Measurements from ENCODE around the gene RCOR1.
"Not testable (repeated sequence)": the region's sequence is repeated elsewhere in the genome, so short reads cannot be mapped to it uniquely, and the experiment has no call there.

RCOR1 gene

DNA sequence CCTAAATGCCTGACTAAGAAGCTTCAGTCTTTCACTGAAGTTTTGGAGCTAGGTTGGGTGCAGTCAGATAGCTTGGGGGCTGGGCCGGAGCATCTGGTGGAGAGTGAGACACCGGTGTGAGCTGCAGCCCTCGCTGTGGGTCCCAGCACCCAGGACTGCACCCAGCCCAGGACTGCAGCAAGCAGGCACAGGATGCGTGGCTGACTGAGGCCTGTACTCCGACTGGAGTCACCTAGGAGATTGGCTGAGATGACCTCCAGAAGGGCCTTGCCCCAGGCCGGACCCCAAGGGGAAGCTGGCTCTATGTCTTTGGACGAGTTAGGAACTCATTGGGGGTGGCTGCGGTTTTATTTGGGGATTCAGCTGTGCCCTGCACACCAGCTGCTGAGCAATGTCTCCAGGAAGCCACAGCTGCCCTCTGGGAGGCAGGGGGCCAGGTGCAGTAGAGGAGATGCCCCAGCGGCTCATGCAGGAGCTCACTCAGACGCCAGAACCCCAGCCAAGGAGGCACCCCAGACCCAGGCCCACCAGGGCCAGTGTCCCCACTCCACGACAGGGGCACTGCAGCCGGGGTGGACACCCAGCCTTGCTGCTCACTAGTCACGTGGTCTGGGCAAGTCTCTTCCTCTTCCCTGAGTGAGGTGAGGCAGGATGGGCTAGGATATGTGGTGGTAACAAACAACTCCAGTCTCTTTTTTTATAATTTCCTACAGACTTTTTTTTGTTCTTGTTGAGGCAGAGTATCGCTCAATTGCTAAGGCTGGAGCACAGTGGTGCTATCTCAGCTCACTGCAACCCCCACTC lies 31.8 kb upstream of the RCOR1 start:
- H3K27me3 Mint-ChIP-seq = no peaks in the 10 kb centered on the region
- peaks cover 5% of the 10 kb centered on the region for H3K4me1 Mint-ChIP-seq (ENCODE audit: low read depth)
- H3K9me3 Mint-ChIP-seq = no peaks in the 10 kb centered on the region
- no peak overlapping the region for H3K27ac Mint-ChIP-seq
- no peaks in the 10 kb centered on the region for H3K36me3 Mint-ChIP-seq (ENCODE audit: low read depth)
- DNase-seq = no peak
- no peak overlapping the region for H3K4me3 Mint-ChIP-seq

DNA sequence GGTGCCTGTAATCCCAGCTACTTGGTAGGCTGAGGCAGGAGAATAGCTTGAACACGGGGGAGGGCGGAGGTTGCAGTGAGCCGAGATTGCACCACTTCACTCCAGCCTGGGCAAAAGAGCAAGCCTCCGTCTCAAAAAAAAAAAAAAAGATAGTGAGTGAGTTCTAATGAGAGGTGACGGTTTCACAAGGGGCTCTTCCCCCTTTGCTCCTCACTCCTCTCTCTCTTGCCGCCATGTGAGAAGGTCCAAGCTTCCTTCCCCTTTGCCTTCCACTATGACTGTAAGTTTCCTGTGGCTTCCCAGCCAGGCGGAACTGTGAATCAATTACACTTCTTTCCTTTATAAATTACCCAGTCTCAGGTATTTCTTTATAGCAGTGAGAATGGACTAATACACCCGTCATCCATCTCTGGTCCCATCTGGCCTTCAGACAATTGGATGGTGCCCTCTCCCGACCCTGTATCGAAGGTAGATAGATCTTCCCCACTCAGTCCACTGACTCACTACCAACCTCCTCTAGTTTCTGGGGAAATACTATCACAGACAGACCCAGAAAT lies 27.0 kb upstream of the RCOR1 start:
- no peak for DNase-seq
- Mint-ChIP-seq H3K36me3 (ENCODE audit: low read depth) (no peaks in the 10 kb centered on the region), H3K27ac (peak overlapping the region; percentile 33), H3K4me1 (ENCODE audit: low read depth) (peaks cover 20% of the 10 kb centered on the region), H3K4me3 (no peak overlapping the region), H3K9me3 (no peaks in the 10 kb centered on the region), H3K27me3 (no peaks in the 10 kb centered on the region)

DNA sequence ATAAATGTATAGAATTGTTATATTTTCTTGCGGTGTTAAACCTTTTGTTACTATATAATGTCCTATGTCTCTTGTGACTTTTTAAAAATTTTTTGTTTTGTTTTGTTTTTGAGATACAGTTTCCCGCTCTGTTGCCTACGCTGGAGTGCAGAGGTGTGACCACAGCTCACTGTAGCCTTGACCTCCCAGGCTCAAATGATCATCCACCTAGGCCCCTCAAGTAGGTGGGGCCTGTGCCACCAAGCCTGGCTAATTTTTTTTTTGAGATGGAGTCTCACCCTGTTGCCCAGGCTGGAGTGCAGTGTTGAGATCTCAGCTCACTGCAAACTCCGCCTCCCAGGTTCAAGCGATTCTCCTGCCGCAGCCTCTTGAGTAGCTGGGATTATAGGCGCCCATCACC lies 26.5 kb upstream of the RCOR1 start:
- no peak overlapping the region for H3K27ac Mint-ChIP-seq
- H3K36me3 Mint-ChIP-seq (ENCODE audit: low read depth) = no peaks in the 10 kb centered on the region
- no peak for DNase-seq
- H3K4me1 Mint-ChIP-seq (ENCODE audit: low read depth) = peaks cover 20% of the 10 kb centered on the region
- no peaks in the 10 kb centered on the region for H3K9me3 Mint-ChIP-seq
- no peak overlapping the region for H3K4me3 Mint-ChIP-seq
- H3K27me3 Mint-ChIP-seq = no peaks in the 10 kb centered on the region

DNA sequence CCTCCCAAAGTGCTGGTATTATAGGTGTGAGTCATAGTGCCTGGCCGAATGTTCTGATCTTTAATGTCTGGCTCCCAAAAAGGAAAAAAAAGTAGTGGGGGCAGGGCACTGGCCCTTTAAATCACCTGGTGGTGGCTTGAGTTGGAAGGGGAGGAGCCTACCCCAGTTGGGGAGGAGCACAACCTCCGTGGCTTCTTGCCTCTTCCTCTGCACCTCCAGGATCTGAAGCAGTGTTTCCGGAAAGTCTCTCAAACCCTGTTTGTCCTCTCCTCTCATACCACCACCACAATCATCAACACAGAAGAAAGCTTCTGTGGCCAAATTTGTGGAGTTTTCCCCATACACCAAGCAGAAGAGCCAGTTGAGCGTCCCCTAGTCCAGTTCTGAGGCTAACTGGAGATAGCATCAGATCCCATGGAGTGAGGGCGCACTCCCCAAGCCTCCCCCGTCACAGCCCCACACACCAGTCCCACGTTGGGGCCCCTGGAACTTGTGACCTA lies 24.3 kb upstream of the RCOR1 start:
- Mint-ChIP-seq H3K4me1 (ENCODE audit: low read depth) (peaks cover 20% of the 10 kb centered on the region), H3K27ac (peak overlapping the region; percentile 75), H3K4me3 (peak overlapping the region; percentile 56), H3K27me3 (no peaks in the 10 kb centered on the region), H3K9me3 (no peaks in the 10 kb centered on the region), H3K36me3 (ENCODE audit: low read depth) (no peaks in the 10 kb centered on the region)
- peak; percentile 69 for DNase-seq

DNA sequence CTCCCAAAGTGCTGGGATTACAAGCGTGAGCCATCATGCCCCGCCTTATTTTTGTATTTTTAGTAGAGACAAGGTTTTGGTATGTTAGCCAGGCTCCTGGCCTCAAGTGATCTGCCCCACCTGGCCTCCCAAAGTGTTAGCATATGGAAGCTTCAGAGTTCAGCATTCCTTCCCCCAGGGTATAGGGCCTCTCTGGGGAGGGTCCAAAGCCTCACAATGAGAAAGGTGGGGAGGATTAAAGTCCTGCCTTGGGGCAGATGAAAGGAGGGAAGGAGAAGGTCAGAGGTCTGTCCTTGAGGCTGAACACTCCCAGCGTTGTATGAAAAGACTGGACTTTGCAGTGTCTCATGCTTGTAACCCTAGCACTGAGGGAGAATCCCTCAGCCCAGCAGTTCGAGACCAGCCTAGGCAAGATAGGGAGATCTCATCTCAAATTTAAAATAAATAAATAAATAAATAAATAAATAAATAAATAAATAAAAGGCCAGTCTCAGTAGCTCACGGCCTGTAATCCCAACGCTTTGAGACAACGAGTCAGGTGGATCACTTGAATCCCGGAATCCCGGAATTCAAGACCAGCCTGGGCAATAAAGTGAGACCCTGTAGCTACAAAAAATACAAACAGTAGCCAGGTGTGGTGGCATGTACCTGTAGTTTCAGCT lies 22.0 kb upstream of the RCOR1 start:
- no peaks in the 10 kb centered on the region for H3K36me3 Mint-ChIP-seq (ENCODE audit: low read depth)
- H3K4me1 Mint-ChIP-seq (ENCODE audit: low read depth) = peaks cover 23% of the 10 kb centered on the region
- H3K27ac Mint-ChIP-seq = no peak overlapping the region
- no peak for DNase-seq
- H3K9me3 Mint-ChIP-seq = no peaks in the 10 kb centered on the region
- no peaks in the 10 kb centered on the region for H3K27me3 Mint-ChIP-seq
- no peak overlapping the region for H3K4me3 Mint-ChIP-seq

DNA sequence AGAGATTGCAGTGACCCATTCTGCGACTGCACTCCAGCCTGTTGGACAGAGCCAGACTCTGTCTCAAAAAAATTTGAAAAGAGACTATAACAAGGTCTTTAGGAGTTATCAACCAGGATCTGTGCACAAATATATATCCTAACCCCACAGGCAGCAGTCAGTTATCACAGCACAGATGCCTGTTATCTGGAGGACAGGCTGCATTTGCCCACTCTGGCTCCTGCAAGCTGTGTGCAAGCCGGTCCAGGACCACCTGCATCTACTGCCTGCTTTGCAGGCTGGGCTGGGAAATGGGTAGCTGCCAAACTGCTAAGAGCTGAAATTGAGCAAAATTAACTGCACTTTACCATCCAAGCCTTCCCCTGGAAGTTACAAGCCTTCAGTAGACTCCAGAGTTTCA lies 21.4 kb upstream of the RCOR1 start:
- no peak for DNase-seq
- Mint-ChIP-seq H3K9me3 (no peaks in the 10 kb centered on the region), H3K4me1 (ENCODE audit: low read depth) (peaks cover 20% of the 10 kb centered on the region), H3K4me3 (no peak overlapping the region), H3K27me3 (no peaks in the 10 kb centered on the region), H3K27ac (no peak overlapping the region), H3K36me3 (ENCODE audit: low read depth) (no peaks in the 10 kb centered on the region)

DNA sequence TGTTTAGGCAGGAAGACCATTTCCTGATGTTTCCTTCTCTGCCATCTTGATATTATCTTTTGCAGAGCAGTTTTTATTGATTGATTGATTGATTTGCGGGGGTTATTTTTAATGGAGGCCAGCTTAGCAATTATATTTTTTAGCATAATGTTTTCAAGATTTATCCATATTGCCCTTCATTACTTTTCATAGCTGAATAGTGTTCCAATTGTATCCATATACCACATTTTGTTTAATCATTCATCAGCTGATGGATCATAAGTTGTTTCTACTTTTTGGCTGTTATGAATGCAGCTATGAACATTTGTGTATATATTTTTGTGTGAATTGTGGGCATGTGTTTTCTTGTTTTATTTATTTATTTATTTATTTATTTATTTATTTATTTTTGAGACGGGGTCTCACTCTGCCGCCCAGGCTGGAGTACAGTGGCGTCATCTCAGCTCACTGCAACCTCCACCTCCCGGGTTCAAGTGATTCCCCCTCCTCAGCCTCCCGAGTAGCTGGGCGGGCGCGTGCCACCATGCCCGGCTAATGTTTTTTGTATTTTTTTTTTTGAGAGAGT lies 20.9 kb upstream of the RCOR1 start:
- no peak for DNase-seq
- H3K36me3 Mint-ChIP-seq (ENCODE audit: low read depth) = no peaks in the 10 kb centered on the region
- H3K27me3 Mint-ChIP-seq = no peaks in the 10 kb centered on the region
- H3K4me3 Mint-ChIP-seq = no peak overlapping the region
- peaks cover 20% of the 10 kb centered on the region for H3K4me1 Mint-ChIP-seq (ENCODE audit: low read depth)
- no peak overlapping the region for H3K27ac Mint-ChIP-seq
- H3K9me3 Mint-ChIP-seq = no peaks in the 10 kb centered on the region

DNA sequence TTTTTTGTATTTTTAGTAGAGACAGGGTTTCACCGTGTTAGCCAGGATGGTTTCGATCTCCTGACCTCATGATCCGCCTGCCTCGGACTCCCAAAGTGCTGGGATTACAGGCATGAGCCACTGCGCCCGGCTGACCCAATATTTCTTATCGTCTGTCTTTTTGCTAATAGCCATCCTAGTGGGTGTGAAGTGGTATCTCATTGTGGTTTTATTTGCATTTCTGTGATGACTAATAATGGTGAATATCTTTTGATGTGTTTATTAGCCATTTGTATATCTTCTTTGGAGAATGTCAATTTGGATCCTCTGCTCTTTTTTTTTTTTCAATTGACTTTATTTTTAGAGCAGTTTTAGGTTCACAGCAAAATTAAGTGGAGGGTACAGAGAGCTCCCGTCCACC lies 19.3 kb upstream of the RCOR1 start:
- not testable (repeated sequence) for H3K27ac Mint-ChIP-seq; H3K27me3 Mint-ChIP-seq; H3K4me3 Mint-ChIP-seq; DNase-seq; H3K9me3 Mint-ChIP-seq; H3K36me3 Mint-ChIP-seq (ENCODE audit: low read depth)
- H3K4me1 Mint-ChIP-seq (ENCODE audit: low read depth) = peaks cover 14% of the 10 kb centered on the region

DNA sequence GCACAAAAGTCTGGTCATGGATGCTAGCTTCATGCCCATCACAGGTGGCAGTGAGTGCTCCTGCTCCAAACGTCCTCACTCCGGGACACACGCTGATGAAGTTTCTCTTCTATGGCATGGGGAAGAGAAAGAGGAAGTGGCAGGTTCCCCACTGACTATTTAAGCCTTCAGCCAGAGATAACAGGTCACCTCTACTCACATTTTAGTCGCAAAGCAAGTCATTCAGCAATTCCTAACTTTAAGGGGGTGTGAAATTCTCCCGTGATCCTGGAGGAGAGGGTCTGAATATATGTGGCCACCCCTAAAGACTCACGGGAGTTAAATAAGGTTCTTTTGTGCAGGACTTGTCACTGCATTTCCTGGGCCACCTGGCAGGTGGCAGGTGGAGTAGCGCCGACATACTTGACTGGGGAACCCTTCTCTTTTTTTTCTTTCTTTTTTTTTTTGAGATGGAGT lies 18.8 kb upstream of the RCOR1 start:
- DNase-seq = no peak
- H3K9me3 Mint-ChIP-seq = no peaks in the 10 kb centered on the region
- no peak overlapping the region for H3K27ac Mint-ChIP-seq
- no peaks in the 10 kb centered on the region for H3K36me3 Mint-ChIP-seq (ENCODE audit: low read depth)
- no peaks in the 10 kb centered on the region for H3K27me3 Mint-ChIP-seq
- H3K4me3 Mint-ChIP-seq = no peak overlapping the region
- peaks cover 10% of the 10 kb centered on the region for H3K4me1 Mint-ChIP-seq (ENCODE audit: low read depth)

DNA sequence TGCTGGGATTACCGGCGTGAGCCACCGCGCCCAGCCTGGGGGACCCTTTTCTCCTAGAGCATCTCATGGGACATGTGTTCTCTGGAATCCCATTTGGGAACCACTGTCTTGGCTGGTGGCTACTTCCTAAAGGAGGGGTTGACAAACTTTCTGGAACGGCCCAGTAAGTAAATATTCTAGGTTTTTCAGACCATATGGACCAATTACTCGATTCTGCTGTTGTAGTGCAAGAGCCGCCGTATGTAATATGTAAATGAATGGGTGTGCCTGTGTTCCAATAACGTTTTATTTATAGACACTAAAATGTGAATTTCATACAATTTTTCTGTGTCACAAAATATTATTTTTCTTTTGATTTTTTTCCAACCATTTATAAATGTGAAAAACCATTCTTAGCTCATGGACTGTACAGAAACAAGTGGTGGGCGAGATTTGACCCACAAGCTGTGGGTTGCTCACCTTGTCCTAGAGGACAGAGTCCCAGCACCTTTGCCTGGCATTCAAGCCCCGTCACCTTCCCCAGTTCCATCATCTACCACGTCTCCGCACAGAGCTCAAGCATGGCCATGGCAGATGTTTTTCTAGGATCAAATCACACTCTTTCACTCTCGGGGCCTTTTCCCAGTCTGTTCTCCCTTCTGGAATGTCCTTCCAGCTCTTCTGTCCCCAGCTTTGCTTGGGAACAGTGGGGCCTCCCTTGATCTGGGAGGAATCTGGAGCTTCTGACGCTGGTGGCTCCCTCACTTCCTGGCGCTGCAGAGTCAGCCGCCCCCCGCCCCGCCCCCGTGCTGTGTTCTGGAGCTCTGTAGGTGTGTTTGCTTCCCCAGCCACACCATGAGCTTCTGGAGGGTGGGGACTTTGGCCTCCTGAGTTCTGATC lies 17.9 kb upstream of the RCOR1 start:
- Mint-ChIP-seq H3K27me3 (no peaks in the 10 kb centered on the region), H3K4me3 (no peak overlapping the region), H3K9me3 (no peaks in the 10 kb centered on the region), H3K27ac (no peak overlapping the region), H3K4me1 (ENCODE audit: low read depth) (peaks cover 6% of the 10 kb centered on the region), H3K36me3 (ENCODE audit: low read depth) (no peaks in the 10 kb centered on the region)
- DNase-seq = no peak

DNA sequence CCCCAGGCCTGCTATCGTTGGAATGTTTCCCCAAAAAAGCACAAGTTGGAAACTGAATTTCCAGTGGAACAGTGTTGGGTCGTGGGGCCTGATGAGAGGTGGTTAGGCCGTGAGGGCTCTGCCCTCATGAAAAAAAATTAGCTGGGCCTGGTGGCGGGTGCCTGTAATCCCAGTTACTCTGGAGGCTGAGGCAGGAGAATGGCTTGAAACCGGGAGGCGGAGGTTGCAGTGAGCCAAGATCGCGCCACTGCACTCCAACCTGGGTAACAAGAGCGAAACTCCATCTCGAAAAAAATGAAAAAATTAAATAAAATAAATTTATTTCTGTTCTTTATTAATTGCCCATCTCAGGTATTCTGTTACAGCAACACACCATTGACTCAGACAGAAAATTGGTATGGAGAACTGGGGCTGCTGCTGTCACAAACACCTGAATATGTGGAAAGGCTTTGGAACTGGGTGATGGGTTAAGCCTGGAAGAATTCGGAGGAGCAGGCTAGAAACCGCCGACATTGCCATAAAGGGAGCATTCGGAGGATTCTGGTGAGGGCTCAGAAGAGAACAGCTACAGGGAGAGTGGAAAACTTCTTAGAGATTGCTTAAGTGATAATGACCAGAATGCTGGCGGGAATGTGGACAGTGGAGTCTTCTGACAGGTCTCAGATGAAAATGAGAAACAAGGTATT lies 17.1 kb upstream of the RCOR1 start:
- H3K27ac Mint-ChIP-seq = no peak overlapping the region
- no peak overlapping the region for H3K4me3 Mint-ChIP-seq
- DNase-seq = no peak
- H3K36me3 Mint-ChIP-seq (ENCODE audit: low read depth) = no peaks in the 10 kb centered on the region
- H3K27me3 Mint-ChIP-seq = no peaks in the 10 kb centered on the region
- H3K9me3 Mint-ChIP-seq = no peaks in the 10 kb centered on the region
- peaks cover 6% of the 10 kb centered on the region for H3K4me1 Mint-ChIP-seq (ENCODE audit: low read depth)

DNA sequence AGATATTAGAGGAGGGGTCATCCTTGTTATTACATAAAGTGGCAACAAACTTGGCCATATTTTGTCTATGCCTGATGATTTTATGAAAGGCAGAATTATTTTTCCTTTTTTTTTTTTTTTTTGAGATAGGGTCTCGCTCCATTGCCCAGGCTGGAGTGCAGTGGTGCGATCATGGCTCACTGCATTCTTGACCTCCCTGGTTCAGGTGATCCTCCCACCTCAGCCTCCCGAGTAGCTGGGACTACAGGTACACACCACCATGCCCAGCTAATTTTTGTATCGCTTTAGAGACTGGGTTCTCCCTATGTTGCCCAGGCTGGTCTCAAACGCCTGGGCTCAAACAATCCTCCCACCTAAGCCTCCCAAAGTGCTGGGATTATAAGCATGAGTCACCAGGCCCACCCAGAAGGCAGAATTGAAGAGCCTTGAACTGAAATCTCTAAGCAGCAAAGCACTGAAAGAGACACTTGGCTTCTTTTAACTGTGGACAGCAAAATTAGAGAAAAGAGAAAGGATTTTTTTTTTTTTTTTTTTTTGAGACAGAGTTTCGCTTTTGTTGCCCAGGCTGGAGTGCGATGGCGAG lies 16.5 kb upstream of the RCOR1 start:
- H3K36me3 Mint-ChIP-seq (ENCODE audit: low read depth); H3K4me3 Mint-ChIP-seq; H3K27me3 Mint-ChIP-seq; H3K4me1 Mint-ChIP-seq (ENCODE audit: low read depth); H3K27ac Mint-ChIP-seq; H3K9me3 Mint-ChIP-seq; DNase-seq: not testable (repeated sequence)

DNA sequence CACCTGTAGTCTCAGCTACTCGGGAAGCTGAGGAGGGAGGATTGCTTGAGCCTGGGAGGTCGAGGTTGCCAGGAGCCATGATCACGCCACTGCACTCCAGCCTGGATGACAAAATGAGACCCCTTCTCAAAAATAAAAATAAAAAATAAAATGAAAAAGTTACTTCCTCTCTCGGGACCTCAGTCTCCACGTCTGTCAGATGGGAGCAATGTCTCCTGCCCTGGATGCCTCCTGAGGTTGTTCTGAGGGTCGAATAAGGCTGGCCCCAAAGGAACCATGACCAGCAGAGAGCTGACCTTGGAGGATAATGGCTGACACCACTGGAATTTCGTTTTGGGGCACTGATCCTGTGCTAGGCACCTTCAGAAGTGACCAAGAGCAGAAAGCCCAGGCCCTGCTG lies 13.6 kb upstream of the RCOR1 start:
- H3K27me3 Mint-ChIP-seq = no peaks in the 10 kb centered on the region
- no peaks in the 10 kb centered on the region for H3K9me3 Mint-ChIP-seq
- H3K27ac Mint-ChIP-seq = peak overlapping the region; percentile 33
- DNase-seq = no peak
- no peak overlapping the region for H3K4me3 Mint-ChIP-seq
- H3K36me3 Mint-ChIP-seq (ENCODE audit: low read depth) = no peaks in the 10 kb centered on the region
- H3K4me1 Mint-ChIP-seq (ENCODE audit: low read depth) = no peaks in the 10 kb centered on the region

Measured in activated T-cell treated with anti-CD3 and anti-CD28 coated beads, Interleukin-2, amount 50 U/mL, for 24 hours (primary cell).